ENCODE results near the gene B3GALNT2. TPM values are rescaled to one million over a fixed set of nuclear protein-coding genes. Genes with fewer than 3 reads are reported as not detected.

B3GALNT2 gene
- total RNA-seq, 1 experiment from 2014 or later = 13.7 TPM

Other genes with a start within 250 kb of the B3GALNT2 start
- 10.8 and 18.3 TPM in 2 replicates for gene ARID4B, start 176.3 kb downstream of the B3GALNT2 start, total RNA-seq (2014; rRNA removed; shearing (Covaris generic); ENCODE audit: low replicate concordance)
- gene GGPS1, start 175.9 kb downstream of the B3GALNT2 start, total RNA-seq (2014; rRNA removed; shearing (Covaris generic); ENCODE audit: low replicate concordance) = 14.8 and 27.7 TPM in 2 replicates
- gene TBCE, start 137.0 kb downstream of the B3GALNT2 start, total RNA-seq (2014; rRNA removed; shearing (Covaris generic); ENCODE audit: low replicate concordance) = 56.3 and 59.7 TPM in 2 replicates
- 1.3 and 3.0 TPM in 2 replicates for gene GNG4, start 145.3 kb upstream of the B3GALNT2 start, total RNA-seq (2014; rRNA removed; shearing (Covaris generic); ENCODE audit: low replicate concordance)

Data from Caki2 (cell line).